GM23338 (cell line): ENCODE results near the gene ULK3. TPM values are rescaled to one million over a fixed set of nuclear protein-coding genes. Genes with fewer than 3 reads are reported as not detected.

Experiments used
- ATAC-seq: fragments of 200-7000 bp; cut with Tn5 transposase; 3 replicates; pipeline ENCODE4 v1.9.1; 2020
- DNase-seq: peaks from one replicate; pipeline ENCODE4 v3.0.0-alpha.2; 2015; ENCODE audit warnings: low spot score
- H2AFZ ChIP-seq: fragments of 200-600 bp; sonication (generic); 2 replicates; pipeline ENCODE4 v1.8.0; 2016; ENCODE audit warnings: antibody characterized with exemption, mild to moderate bottlenecking, moderate library complexity
- H3F3A ChIP-seq: fragments of 200-600 bp; sonication (generic); replicated peaks from 2 replicates; pipeline ENCODE4 v1.8.0; 2017; ENCODE audit warnings: antibody characterized with exemption, mixed run types, low read depth
- H3K27ac ChIP-seq: fragments of 200-600 bp; sonication (generic); 2 replicates; pipeline ENCODE4 v1.6.1; 2016; ENCODE audit warnings: low read depth
- H3K27me3 ChIP-seq: fragments of 200-600 bp; sonication (generic); 2 replicates; pipeline ENCODE4 v1.8.0; 2016; ENCODE audit warnings: mild to moderate bottlenecking, mixed run types, moderate library complexity; ENCODE audit not compliant: insufficient read depth
- H3K36me3 ChIP-seq: fragments of 200-600 bp; sonication (generic); 2 replicates; pipeline ENCODE4 v1.8.0; 2016; ENCODE audit warnings: mild to moderate bottlenecking; ENCODE audit not compliant: insufficient read depth
- H3K4me1 ChIP-seq: fragments of 200-600 bp; sonication (generic); 2 replicates; pipeline ENCODE4 v1.8.0; 2016; ENCODE audit warnings: mild to moderate bottlenecking, moderate library complexity; ENCODE audit not compliant: insufficient read depth
- H3K4me2 ChIP-seq: fragments of 200-600 bp; sonication (generic); 2 replicates; pipeline ENCODE4 v1.7.1; 2017; ENCODE audit warnings: mixed run types
- H3K4me3 ChIP-seq: fragments of 200-600 bp; sonication (generic); 2 replicates; pipeline ENCODE4 v1.6.1; 2016; ENCODE audit warnings: mixed run types
- H3K79me2 ChIP-seq: fragments of 200-600 bp; sonication (generic); replicated peaks from 2 replicates; pipeline ENCODE4 v1.8.0; 2017; ENCODE audit warnings: mild to moderate bottlenecking; ENCODE audit not compliant: insufficient read depth
- H3K9me2 ChIP-seq: fragments of 200-600 bp; sonication (generic); 2 replicates; pipeline ENCODE4 v1.8.0; 2017; ENCODE audit not compliant: insufficient read depth
- H4K20me1 ChIP-seq: fragments of 200-600 bp; sonication (generic); replicated peaks from 2 replicates; pipeline ENCODE4 v1.8.0; 2017; ENCODE audit warnings: mild to moderate bottlenecking; ENCODE audit not compliant: insufficient read depth
- H3K27ac Mint-ChIP-seq: 2 replicates; pipeline ENCODE4 v1.8.0; 2020; ENCODE audit warnings: inconsistent platforms, mild to moderate bottlenecking, moderate library complexity, mixed read lengths
- H3K27me3 Mint-ChIP-seq: 3 replicates; pipeline ENCODE4 v1.8.0; 2022; ENCODE audit warnings: low read depth, mild to moderate bottlenecking, moderate library complexity, mixed read lengths, inconsistent platforms; ENCODE audit not compliant: insufficient read depth, poor library complexity
- H3K36me3 Mint-ChIP-seq: 3 replicates; pipeline ENCODE4 v1.8.0; 2021; ENCODE audit warnings: low read depth, mild to moderate bottlenecking, inconsistent platforms, moderate library complexity, mixed read lengths
- H3K4me1 Mint-ChIP-seq: 3 replicates; pipeline ENCODE4 v1.8.0; 2020; ENCODE audit warnings: mild to moderate bottlenecking, inconsistent platforms, mixed read lengths
- H3K4me3 Mint-ChIP-seq: 3 replicates; pipeline ENCODE4 v1.8.0; 2021; ENCODE audit warnings: moderate library complexity, mild to moderate bottlenecking, inconsistent platforms, mixed read lengths
- H3K9me3 Mint-ChIP-seq: 3 replicates; pipeline ENCODE4 v1.8.0; 2020; ENCODE audit warnings: moderate library complexity, mild to moderate bottlenecking, inconsistent platforms, mixed read lengths
- CREB1 ChIP-seq: fragments of 250-450 bp; sonication (Bioruptor Pico); IDR thresholded peaks from 2 replicates; pipeline ENCODE4 v1.5.0; 2020; ENCODE audit warnings: low read depth, mild to moderate bottlenecking, moderate library complexity
- ETS1 ChIP-seq: IDR thresholded peaks from 2 replicates; pipeline ENCODE4 v1.6.1; 2016; ENCODE audit warnings: antibody characterized with exemption
- EZH2 ChIP-seq: fragments of 200-600 bp; sonication (generic); IDR thresholded peaks from one replicate; pipeline ENCODE4 v1.8.0; 2017; ENCODE audit warnings: antibody characterized with exemption, mild to moderate bottlenecking, low read depth; ENCODE audit not compliant: unreplicated experiment
- JUNB ChIP-seq: IDR thresholded peaks from one replicate; pipeline ENCODE4 v1.6.1; 2016; ENCODE audit warnings: antibody characterized with exemption; ENCODE audit not compliant: unreplicated experiment
- NANOG ChIP-seq: IDR thresholded peaks from 2 replicates; pipeline ENCODE4 v1.6.1; 2016; ENCODE audit warnings: antibody characterized with exemption, borderline replicate concordance
- POLR2AphosphoS5 ChIP-seq: IDR thresholded peaks from 2 replicates; pipeline ENCODE4 v1.6.1; 2016; ENCODE audit warnings: antibody characterized with exemption, low read depth
- ZNF114 ChIP-seq: fragments of 250-450 bp; sonication (Bioruptor Pico); IDR thresholded peaks from 2 replicates; pipeline ENCODE4 v1.5.0; 2020; ENCODE audit warnings: mild to moderate bottlenecking, moderate library complexity
- ZNF331 ChIP-seq: fragments of 250-450 bp; sonication (Bioruptor Pico); IDR thresholded peaks from 2 replicates; pipeline ENCODE4 v1.5.0; 2020; ENCODE audit warnings: low read depth, mild to moderate bottlenecking, moderate library complexity
- polyA plus RNA-seq: library from polyadenylated mRNA; unstranded; fragments of >200 nt; fragmentation: Nextera tagmentation; extraction: Ambion mirVana; gene quantifications from 2 replicates; pipeline ENCODE4 v1.2.1, GENCODE V29; 2016
- total RNA-seq: library from RNA; depleted of rRNA; stranded (reverse); fragments of >200 nt; shearing (Covaris generic); gene quantifications from 2 replicates; pipeline ENCODE4 v1.2.3, GENCODE V29; 2014

ULK3 gene
- total and polyA plus RNA-seq, 2 experiments from 2014 or later, result 20.3 to 35.4 TPM

GRCh38 chr15:74889883-74890664 lies 47.1 kb upstream of the ULK3 start, which contains the start of gene MPI:
MPI (plus strand) TSS chr15:74890042; CDS start chr15:74890074, 32 bp downstream.
- H3K4me3 ChIP-seq, result peak within 1 kb of the TSS; percentile 86
- H3K27ac ChIP-seq, result no peak within 1 kb of the TSS; the same call in 1 of the 2 replicates

GRCh38 chr15:74889390-74889882 lies 46.5 kb upstream of the ULK3 start:
- H3K27me3 Mint-ChIP-seq, result peaks cover 6% of the 10 kb centered on the region
- ATAC-seq (peak; percentile 69), DNase-seq (peak; percentile 69)
- peaks cover 6% of the 10 kb centered on the region; the same call in 1 of the 3 replicates for H3K4me1 Mint-ChIP-seq
- peaks cover 6% of the 10 kb centered on the region for H3K4me1 ChIP-seq
- H3K4me2 ChIP-seq, result peak overlapping the region; percentile 90
- no peaks in the 10 kb centered on the region; the same call in 2 of the 3 replicates for H3K9me3 Mint-ChIP-seq
- no peak overlapping the region; the same call in 1 of the 2 replicates for H3K27ac ChIP-seq
- H3K4me3 Mint-ChIP-seq, result peak overlapping the region; percentile 80
- peak overlapping the region; percentile 86 for H3K4me3 ChIP-seq
- peak overlapping the region; percentile 100 for H2AFZ ChIP-seq
- H3K27me3 ChIP-seq, result no peaks in the 10 kb centered on the region
- peaks cover 22% of the 10 kb centered on the region for H3K36me3 Mint-ChIP-seq
- H3K36me3 ChIP-seq, result no peaks in the 10 kb centered on the region
- no peak for TF ChIP-seq ZNF114
- no peaks in the 10 kb centered on the region for H4K20me1 ChIP-seq
- H3K9me2 ChIP-seq, result no peaks in the 10 kb centered on the region
- no peak overlapping the region; the same call in 1 of the 2 replicates for H3K27ac Mint-ChIP-seq
- no peaks in the 10 kb centered on the region for H3K79me2 ChIP-seq
- H3F3A ChIP-seq, result no peaks in the 10 kb centered on the region

More at GRCh38 chr15:74889883-74890664, 47.1 kb upstream of the ULK3 start, which contains the start of gene MPI:
- H3K27me3 ChIP-seq, result no peaks in the 10 kb centered on the region
- no peaks in the 10 kb centered on the region for H4K20me1 ChIP-seq
- peaks cover 22% of the 10 kb centered on the region for H3K36me3 Mint-ChIP-seq
- peaks cover 6% of the 10 kb centered on the region for H3K4me1 ChIP-seq
- H3F3A ChIP-seq, result no peaks in the 10 kb centered on the region
- TF ChIP-seq ETS1 (peak; percentile 93), POLR2AphosphoS5 (peak; percentile 97), NANOG (no peak), CREB1 (CRISPR knock-in tag) (peak; percentile 88), ZNF331 (CRISPR knock-in tag) (no peak), JUNB (no peak)
- peaks cover 6% of the 10 kb centered on the region for H3K27me3 Mint-ChIP-seq
- peak within 1 kb of the TSS; percentile 100 for H2AFZ ChIP-seq
- peak within 1 kb of the TSS; percentile 88 for H3K27ac Mint-ChIP-seq
- no peaks in the 10 kb centered on the region for H3K9me3 Mint-ChIP-seq
- ATAC-seq (peak; percentile 97), DNase-seq (peak; percentile 96)
- peak within 1 kb of the TSS; percentile 90 for H3K4me2 ChIP-seq
- H3K9me2 ChIP-seq, result no peaks in the 10 kb centered on the region
- peak within 1 kb of the TSS; percentile 80 for H3K4me3 Mint-ChIP-seq
- no peaks in the 10 kb centered on the region for H3K36me3 ChIP-seq
- H3K4me1 Mint-ChIP-seq, result peaks cover 6% of the 10 kb centered on the region; the same call in 1 of the 3 replicates
- no peaks in the 10 kb centered on the region for H3K79me2 ChIP-seq

GRCh38 chr15:74888716-74889115 lies 45.8 kb upstream of the ULK3 start:
- ATAC-seq (no peak), DNase-seq (no peak)
- peaks cover 20% of the 10 kb centered on the region for H3K36me3 Mint-ChIP-seq
- no peak overlapping the region for H3K27ac ChIP-seq
- H3K36me3 ChIP-seq, result no peaks in the 10 kb centered on the region
- H3K27me3 ChIP-seq, result no peaks in the 10 kb centered on the region
- H3K4me3 Mint-ChIP-seq, result no peak overlapping the region
- no peaks in the 10 kb centered on the region; the same call in 2 of the 3 replicates for H3K9me3 Mint-ChIP-seq
- H3K27ac Mint-ChIP-seq, result no peak overlapping the region
- no peaks in the 10 kb centered on the region for H3K9me2 ChIP-seq
- no peaks in the 10 kb centered on the region for H3K79me2 ChIP-seq
- H4K20me1 ChIP-seq, result no peaks in the 10 kb centered on the region
- peaks cover 6% of the 10 kb centered on the region for H3K4me1 ChIP-seq
- peak overlapping the region; percentile 90; the same call in 1 of the 2 replicates for H3K4me2 ChIP-seq
- H3K4me3 ChIP-seq, result peak overlapping the region; percentile 86; the same call in 1 of the 2 replicates
- no peaks in the 10 kb centered on the region for H3F3A ChIP-seq
- H2AFZ ChIP-seq, result peak overlapping the region; percentile 100; the same call in 1 of the 2 replicates
- H3K4me1 Mint-ChIP-seq, result peaks cover 6% of the 10 kb centered on the region; the same call in 1 of the 3 replicates
- peaks cover 6% of the 10 kb centered on the region for H3K27me3 Mint-ChIP-seq
- TF ChIP-seq EZH2, result no peak
- no peak for TF ChIP-seq JUNB
- no peak for TF ChIP-seq ZNF114
